Posterior vena cava (tissue), 2 donors: ENCODE results near the gene SLC22A14. TPM values are rescaled to one million over a fixed set of nuclear protein-coding genes. Genes with fewer than 3 reads are reported as not detected.

Experiments used
- DNase-seq: peaks from one replicate; pipeline ENCODE4 v3.0.0-alpha.2; 2020; ENCODE audit warnings: low spot score
- intact Hi-C, 2 donors: fragments of 100-400 bp; cut with DNase I; formaldehyde crosslinking; loops; one replicate each; pipeline versions ENCODE4 v1.14.1 to v1.14.2; 2022 to 2023
- total RNA-seq, 2 donors: library from RNA; stranded (reverse); fragmentation: NEBNext Ultra II Directional; extraction: Animal tissue kit (Norgen Biotek cat#: 25700); gene quantifications; one replicate each; pipeline ENCODE4 v1.2.1, GENCODE V29; 2021
- donor health status: DM: yes; HTN: yes; CAD: no.
- donor health status: DM: yes; HTN: yes; CAD: no.

Gene SLC22A14
- total RNA-seq, 2 donors from 2014 or later: 0.38 TPM; not detected in 1

- DNase-seq: no peak
- intact Hi-C loops: no loop called here
Observed at GRCh38 chr3:38332201-38332600, 50.1 kb downstream of the SLC22A14 start.

DNA sequence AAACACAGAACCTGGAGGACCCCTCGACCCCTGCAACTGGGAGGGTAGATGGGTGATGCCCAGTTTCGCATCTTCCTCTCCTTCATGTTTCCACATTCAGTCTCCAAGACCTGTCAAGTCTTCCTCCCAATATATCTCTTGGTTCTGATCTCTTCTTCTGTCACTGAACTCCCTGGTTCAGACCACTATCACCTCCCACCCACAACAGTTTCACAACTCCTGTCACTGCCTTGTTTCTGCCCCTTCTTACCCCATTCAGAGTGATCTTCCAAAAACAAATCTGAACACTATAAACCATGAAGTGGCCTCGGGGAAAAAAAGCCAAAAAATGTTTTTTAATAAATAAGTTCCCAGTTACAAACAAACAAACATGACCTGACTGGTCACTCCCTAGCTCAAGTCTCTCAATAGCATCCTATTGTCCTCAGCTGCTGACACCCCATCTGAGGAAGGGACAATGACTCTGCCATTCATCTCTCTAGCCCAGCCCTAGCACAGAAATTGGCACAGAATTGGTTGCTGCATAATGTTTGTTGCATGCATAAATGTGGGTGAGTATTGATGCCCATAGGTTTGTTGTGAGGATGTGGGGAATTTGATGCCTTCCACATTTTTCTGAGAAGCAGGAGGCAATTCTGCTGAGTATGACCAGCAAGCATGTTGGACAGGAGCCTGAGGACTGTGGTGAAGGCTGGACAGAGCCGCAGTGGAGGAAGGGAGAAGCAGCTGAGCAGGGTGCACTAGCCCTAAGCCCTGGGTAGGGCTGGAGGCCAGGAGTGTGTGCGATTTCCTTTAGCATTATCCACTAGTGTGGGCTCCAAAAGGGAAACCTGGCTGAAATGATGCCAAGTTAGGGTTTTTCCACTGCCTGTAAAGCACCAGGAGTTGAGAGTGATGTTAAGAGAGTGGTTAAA lies 52.3 kb downstream of the SLC22A14 start:
- DNase-seq: no peak
- intact Hi-C loops: no loop called here

DNA sequence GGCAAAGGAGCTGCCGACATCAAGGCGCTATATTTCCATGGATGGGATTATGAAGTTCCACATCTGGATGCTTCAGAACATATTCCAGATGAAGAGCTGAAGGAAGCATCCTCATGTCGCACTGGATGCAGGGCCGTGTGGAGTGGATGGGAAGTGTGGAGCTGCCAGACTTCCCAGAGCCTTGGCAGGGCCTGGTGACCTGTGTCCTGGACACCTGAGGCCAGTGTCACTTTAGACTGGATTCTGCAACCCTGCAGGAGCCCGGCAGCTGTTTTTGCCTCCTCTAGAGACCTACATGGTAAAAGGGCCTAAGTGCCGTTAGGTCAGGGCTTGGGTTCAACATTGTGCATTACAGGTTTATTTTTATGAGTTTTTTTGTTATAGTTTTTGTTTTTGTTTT lies 53.2 kb downstream of the SLC22A14 start:
- intact Hi-C loops: no loop called here
- no peak for DNase-seq

GRCh38 chr3:38337703-38338102 lies 55.6 kb downstream of the SLC22A14 start:
- intact Hi-C loops: no loop called here
- no peak for DNase-seq

GRCh38 chr3:38343797-38344594 lies 61.9 kb downstream of the SLC22A14 start:
- DNase-seq: no peak
- intact Hi-C loops: no loop called here

DNA sequence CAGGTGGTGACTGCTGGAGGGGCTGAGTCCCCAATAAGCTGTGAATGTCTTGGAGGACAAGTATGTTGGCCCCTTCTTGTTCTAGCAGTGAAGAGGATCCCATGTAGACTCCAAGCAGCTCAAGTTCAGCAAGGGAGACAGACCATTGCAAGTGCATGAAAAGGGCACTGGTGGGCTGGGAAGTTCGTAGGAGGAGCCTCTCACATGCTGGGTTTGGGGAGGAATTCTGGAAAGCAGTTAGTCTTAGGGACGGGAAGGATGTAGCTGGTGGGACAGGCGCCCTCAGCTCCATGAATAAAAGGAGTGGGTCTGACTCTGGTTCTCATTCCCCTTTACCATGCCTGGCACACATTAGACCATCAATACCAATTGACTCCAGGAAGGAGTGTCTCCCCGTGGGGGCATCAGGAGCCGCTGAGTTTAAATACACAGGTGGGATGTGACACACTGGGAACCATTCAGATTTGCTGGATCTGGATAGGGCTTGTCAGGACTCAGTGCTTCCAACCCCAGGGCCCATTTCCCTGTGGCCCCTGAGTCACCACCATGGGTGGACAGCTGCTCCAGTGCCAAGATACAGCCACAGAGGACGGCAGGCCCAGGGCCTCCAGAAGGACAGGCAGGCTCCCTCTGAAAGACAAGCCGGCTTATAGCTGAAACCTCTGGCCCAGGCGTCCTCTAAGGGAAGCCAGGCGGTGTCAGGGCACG lies 63.9 kb downstream of the SLC22A14 start:
- intact Hi-C loops: loop anchor here (5.0 kb wide), 1 partner anchor 131 kb away; no protein-coding TSS in a partner anchor
- DNase-seq: no peak

DNA sequence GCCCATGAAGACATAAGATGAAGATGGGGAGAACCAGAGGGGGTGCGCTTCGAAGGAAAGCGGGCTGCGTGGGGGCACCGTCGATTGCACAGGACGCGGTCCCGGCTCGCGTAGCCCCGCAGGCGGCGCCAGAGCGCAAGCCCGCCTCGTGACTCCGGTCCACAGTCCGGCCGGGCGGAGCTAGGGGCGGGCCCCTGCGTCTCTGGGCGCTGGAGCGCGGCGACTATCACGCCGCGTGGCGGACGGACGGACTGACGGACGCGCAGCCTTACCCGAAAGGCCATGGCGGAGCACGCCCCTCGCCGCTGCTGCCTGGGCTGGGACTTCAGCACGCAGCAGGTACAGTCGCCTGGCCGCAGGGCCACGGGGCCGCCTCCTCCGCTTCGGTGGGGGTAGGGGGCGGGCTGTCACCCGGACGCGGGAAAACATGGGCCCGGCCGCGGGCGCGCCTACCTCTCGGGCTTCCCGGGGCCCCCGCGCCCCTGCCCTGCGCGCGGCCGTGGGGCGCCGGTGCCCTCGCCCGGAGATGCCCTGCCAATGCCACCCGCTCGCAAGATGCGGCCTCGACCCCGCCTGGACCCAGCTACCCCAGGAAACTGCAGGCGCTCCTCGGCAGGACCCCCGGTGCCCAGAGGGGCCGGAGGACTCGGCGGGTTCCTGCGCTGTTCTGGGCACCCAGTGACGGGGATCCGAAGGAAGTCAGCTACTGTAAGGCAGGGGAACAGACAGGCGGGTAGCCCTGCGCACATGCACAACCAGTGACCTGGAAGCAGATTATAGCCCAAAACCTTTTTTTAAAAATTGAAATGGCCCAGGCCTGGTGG lies 64.7 kb downstream of the SLC22A14 start, which contains the start of gene XYLB:
Gene XYLB (plus strand): TSS at position 199 of the 824 bp plus-strand sequence. CDS start 84 bp downstream, at position 283.
- intact Hi-C loops: loop anchor here (5.0 kb wide), 1 partner anchor 131 kb away; no protein-coding TSS in a partner anchor
- peak; percentile 97 for DNase-seq

GRCh38 chr3:38347421-38348200 lies 65.5 kb downstream of the SLC22A14 start:
- intact Hi-C loops: loop anchor here (5.0 kb wide), 1 partner anchor 130 kb away; no protein-coding TSS in a partner anchor
- no peak for DNase-seq

DNA sequence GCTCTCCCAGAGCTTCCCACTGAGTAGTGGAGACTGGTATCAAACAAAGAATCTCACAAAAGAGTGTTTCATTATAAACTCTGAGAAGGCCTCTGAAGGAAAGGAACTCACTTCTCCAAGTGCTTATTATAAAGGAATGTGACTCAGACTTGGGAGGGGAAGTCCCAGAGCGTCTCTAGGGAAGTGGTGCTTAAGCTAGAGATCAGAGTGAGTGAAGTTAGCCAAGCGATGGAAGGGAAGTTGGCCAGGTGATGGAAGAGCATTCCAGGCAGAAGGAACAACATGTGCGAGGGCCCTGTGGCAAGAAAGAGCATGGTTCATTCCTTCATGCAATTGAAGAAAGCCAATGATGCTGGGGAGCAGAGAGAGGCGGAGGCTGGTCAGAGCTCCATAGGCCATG lies 66.8 kb downstream of the SLC22A14 start:
- intact Hi-C loops: loop anchor here (5.0 kb wide), 1 partner anchor 128 kb away; no protein-coding TSS in a partner anchor
- DNase-seq: peak; percentile 68

DNA sequence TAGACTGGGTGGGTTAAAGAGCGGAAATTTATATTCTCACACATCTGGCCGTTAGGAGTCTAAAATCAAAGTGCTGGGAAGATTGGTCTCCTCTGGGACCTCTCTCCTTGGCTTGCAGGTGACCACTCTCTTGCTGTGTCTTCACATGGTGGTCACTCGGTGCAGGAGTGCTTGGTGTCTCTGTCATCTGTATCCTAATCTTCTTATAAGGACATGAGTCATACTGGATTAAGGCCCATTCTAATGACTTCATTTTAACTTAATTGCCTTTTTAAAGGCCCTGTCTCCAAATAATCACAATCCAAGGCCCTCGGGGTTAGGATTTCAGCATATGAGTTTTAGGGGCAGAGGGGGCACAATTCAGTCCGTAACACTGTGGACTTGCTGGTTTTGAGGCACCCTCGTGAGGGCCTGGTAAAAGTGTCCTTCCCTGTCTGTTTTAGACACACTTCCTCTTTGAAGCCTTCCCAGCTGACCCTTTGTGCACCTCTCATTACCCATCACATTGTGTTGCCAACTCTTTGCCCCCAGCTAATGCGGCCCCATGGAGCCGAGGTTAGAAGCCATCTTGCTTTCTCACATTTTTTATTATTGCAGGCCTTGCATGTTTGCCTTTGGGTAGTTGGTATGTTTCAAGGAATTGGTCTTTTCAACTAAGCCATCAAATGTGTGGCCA lies 67.7 kb downstream of the SLC22A14 start:
- intact Hi-C loops: loop anchor here (5.0 kb wide), 1 partner anchor 127 kb away; no protein-coding TSS in a partner anchor

GRCh38 chr3:38353151-38353550 lies 71.1 kb downstream of the SLC22A14 start:
- intact Hi-C loops: no loop called here
- peak; percentile 22 for DNase-seq

More for the DNA sequence above, 67.7 kb downstream of the SLC22A14 start:
- DNase-seq: peak; percentile 35

GRCh38 chr3:38354588-38355330 lies 72.7 kb downstream of the SLC22A14 start:
- DNase-seq: peak; percentile 10
- intact Hi-C loops: no loop called here

- intact Hi-C loops: no loop called here
- DNase-seq: no peak
Observed at GRCh38 chr3:38359038-38359437, 76.9 kb downstream of the SLC22A14 start.

DNA sequence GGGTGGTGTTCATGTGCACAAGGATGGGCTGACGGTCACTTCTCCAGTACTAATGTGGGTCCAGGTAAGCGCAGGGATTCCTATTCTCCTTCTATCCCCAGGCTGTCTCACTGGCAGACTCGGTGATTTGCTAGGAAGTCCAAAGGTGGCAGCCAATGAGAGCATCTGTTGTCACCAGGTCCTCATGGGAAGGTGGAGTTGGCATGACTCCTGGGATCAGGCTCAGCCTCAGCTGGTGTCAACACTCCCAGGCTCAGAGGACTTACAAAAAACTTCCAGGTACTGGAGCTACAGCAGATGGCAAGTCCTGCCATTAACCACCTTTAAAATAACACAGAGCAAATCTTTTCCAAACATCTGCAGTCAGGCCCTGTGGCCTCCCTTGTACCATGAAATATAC lies 78.3 kb downstream of the SLC22A14 start:
- DNase-seq: no peak
- intact Hi-C loops: no loop called here

GRCh38 chr3:38361496-38361895 lies 79.4 kb downstream of the SLC22A14 start:
- intact Hi-C loops: no loop called here
- peak; percentile 70 for DNase-seq

- intact Hi-C loops: no loop called here
- no peak for DNase-seq
Observed at GRCh38 chr3:38362825-38363224, 80.7 kb downstream of the SLC22A14 start.
